NCI-H446 treated with DMSO at 0.1 percent for 48 hours (cell line): ENCODE measurements around the gene CCRL2.

Source experiments
- DNase-seq: peaks from one replicate; lab custom pipeline; 2025; lab: John Stamatoyannopoulos, UW

CCRL2 gene, protein sequence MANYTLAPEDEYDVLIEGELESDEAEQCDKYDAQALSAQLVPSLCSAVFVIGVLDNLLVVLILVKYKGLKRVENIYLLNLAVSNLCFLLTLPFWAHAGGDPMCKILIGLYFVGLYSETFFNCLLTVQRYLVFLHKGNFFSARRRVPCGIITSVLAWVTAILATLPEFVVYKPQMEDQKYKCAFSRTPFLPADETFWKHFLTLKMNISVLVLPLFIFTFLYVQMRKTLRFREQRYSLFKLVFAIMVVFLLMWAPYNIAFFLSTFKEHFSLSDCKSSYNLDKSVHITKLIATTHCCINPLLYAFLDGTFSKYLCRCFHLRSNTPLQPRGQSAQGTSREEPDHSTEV

DNA sequence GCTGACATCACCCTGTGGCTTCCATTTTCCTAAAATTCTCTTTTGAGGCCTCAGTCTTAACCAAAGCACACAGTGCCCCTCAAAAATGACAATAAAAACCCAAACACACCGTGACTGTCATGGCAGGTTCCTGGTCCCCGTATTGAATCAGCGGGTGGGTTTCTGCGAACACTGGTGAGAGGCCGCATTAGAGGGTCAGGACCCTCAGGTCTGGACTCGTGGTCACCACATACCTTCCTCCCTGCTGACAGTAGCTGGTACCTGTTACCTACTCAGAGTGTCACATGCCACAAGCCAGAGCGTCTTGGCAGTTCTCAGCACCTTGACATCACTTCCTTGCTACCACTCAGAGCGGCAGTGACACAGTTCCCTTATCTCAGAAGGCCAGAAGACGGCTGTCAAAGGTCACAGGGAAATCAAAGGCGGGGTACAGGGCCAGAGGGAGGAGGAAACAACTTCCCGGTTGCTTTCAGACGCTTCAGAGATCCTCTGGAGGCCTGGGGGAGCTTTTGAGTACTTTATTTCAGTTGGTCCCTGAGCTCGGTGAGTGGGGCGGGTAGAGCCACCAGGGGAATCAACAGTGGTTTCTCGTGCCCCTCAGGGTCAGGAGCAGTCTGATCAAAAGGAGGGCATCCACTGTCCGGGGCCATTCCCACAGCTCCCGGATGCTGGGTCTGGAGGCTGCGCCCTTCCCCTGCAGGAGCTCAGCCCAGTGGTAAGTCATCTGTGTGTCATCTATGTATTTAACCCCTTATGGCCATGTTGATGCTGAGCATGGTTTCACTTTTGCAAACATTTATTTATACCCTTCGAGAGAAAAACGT is at the start of gene CCRL2, which contains the start of gene CCR5AS:
CCRL2 (plus strand) TSS at position 472 of the 824 bp plus-strand sequence. CDS start 821 bp downstream, outside the sequence.
CCR5AS (minus strand) TSS at position 279 of the 824 bp plus-strand sequence.
- no peak for DNase-seq

DNA sequence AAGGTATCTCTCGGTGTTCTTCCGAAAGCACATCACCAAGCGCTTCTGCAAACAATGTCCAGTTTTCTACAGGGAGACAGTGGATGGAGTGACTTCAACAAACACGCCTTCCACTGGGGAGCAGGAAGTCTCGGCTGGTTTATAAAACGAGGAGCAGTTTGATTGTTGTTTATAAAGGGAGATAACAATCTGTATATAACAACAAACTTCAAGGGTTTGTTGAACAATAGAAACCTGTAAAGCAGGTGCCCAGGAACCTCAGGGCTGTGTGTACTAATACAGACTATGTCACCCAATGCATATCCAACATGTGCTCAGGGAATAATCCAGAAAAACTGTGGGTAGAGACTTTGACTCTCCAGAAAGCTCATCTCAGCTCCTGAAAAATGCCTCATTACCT is 48.6 kb upstream of the CCRL2 start:
- DNase-seq: no peak

DNA sequence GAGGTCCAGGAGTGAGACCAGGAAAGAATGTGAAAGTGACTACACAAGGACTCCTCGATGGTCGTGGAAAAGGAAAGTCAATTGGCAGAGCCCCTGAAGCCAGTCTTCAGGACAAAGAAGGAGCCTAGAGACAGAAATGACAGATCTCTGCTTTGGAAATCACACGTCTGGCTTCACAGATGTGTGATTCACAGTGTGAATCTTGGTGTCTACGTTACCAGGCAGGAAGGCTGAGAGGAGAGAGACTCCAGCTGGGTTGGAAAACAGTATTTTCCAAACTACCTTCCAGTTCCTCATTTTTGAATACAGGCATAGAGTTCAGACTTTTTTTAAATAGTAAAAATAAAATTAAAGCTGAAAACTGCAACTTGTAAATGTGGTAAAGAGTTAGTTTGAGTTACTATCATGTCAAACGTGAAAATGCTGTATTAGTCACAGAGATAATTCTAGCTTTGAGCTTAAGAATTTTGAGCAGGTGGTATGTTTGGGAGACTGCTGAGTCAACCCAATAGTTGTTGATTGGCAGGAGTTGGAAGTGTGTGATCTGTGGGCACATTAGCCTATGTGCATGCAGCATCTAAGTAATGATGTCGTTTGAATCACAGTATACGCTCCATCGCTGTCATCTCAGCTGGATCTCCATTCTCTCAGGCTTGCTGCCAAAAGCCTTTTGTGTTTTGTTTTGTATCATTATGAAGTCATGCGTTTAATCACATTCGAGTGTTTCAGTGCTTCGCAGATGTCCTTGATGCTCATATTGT is 47.1 kb upstream of the CCRL2 start:
- DNase-seq: no peak

DNA sequence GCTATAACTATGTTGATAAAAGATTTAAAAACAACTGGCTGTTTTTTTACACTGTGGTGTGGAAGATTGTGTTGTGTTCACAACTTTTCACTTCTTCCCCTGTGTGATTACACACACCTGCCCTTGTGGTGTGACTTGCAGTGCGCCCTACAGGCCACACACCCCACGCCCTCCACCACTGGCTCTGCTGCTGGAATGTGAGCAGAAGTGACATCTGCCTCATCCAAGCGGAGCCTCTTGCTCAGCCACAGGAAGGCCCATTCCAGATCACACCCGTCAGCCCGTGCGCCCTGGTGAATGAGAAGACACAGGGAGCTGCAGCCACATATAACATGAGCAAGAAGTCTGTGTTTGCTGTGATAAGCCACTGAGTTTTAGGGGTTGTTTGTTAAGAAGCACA is 46.2 kb upstream of the CCRL2 start:
- DNase-seq: no peak

DNA sequence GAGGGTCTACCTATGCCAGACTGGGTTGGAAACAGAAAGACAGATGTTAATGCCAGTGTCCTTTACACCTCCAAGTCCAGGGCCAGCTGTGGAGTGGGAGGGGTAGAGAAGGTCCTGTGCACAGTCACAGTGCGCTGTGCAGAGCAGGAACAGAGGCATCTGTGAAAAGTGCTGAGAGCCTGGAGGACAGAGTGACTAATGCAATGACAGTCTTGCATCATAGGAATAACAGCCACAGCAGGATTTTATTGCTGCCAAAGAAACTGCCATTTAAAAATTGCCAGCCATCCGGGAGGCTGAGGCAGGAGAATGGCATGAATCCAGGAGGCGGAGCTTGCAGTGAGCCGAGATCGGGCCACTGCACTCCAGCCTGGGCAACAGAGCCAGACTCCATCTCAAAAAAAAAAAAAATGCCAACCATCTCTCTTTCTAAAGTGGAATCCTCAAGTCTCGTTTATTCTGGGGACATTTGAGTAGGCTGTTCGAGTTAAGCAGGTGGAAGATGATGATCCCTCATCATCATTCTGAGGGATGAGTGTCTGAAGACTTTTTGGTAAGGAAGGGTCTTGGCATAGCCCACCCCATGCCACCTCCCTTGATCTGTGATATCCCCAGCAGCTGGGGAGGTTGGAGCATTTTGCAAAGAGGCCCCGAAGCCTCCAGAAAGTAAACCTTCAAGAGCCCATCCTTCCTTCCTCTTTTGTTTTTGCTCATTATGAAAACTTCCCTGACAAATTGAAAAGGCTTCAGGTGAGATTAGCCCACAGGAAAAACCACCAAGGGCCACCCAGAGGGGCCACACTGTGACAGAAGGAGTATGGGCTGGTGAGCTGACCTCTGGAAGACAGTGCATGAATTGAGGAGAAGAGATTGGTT is 45.4 kb upstream of the CCRL2 start:
- DNase-seq: no peak

DNA sequence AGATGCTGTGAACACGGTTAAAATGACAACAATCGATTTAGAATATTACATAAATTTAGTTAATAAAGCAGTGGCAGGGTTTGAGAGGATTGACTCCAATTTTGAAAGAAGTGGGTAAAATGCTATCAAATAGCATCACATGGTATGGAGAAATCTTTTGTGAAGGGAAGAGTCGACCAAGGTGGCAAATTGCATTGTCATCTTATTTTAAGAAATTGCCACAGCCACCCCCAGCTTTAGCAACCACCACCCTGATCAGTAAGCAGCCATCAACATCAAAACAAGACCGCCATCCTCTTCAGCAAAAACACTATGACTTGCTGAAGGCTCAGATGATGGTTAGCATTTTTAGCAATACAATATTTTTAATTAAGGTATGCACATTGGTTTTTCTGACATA is 42.0 kb upstream of the CCRL2 start:
- DNase-seq: no peak

DNA sequence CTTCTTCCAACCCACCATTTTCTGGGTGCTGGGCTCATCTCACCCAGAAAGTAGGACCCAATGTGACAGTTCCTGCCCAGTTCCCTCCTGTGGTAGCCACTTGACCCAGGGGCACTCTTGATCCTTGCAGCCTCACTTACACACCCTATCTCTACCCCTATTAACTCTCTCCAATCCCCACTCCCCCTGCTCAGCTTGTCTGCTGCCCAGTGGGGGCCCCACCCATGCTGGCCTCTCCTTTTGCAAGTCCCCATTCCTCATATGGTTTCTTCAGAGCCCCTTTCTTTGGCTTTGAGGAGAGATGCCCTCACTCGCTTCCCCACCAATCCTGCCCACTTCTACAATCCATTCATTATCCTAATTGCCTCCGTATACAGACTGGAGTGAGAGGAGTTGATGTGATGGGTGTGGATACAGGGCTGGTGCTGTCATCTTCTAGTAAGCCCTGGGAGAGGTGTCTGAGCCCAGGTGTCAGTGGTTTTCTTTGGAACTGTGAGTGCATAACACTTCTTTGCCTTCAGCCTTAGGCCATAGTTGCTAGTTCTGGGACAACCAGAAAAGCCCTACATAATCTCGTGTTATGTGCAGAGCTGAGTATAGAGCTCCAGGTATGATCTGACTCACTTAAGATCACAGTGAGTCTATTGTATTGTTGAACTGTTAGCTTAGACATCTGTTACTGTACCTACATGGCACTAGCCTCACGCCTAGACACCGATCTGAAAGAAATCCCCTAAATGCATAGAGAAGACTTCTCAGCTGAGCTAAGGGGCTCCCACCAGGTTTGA is 41.1 kb upstream of the CCRL2 start:
- DNase-seq: no peak

DNA sequence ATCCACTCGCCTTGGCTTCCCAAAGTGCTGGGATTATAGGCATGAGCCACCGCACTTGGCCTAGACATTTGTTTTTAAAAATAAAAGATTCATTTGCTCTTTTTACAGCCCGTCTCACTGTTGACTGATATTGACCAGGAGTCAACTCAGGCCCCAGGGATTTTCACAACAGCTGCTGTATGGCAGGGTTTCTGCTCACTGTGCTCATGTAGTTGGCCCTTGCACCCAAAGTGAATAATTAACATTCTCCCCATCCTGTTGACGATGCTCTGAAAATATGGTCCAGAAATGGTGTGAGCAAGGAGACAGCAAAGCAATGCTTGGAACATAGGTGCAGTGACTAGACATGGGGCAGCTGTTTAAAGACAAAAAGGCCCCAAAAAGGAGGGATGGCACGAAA is 39.2 kb upstream of the CCRL2 start:
- no peak for DNase-seq

DNA sequence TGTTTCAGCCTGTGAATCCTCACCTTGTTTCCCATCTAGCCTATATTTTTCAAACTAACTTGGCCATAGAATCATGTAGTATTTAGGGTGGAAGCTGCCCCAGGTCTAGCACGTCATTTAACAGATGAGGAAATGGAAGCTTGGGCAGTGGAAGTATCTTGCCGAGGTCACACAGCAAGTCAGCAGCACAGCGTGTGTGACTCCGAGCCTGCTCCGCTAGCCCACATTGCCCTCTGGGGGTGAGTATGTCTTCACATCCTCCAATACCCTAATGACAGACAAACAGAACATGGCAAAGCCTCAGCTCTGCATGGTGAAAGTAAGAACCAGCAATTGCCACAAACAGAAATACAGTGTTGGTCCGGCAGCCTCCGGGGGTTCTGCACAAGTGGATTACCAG is 38.5 kb upstream of the CCRL2 start:
- no peak for DNase-seq

DNA sequence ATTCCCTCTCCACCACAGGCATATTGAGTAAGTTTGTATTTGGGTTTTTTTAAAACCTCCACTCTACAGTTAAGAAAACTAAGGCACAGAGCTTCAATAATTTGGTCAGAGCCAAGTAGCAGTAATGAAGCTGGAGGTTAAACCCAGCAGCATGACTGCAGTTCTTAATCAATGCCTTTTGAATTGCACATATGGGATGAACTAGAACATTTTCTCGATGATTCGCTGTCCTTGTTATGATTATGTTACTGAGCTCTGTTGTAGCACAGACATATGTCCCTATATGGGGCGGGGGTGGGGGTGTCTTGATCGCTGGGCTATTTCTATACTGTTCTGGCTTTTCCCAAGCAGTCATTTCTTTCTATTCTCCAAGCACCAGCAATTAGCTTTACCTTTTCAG is 37.9 kb upstream of the CCRL2 start:
- DNase-seq: no peak

DNA sequence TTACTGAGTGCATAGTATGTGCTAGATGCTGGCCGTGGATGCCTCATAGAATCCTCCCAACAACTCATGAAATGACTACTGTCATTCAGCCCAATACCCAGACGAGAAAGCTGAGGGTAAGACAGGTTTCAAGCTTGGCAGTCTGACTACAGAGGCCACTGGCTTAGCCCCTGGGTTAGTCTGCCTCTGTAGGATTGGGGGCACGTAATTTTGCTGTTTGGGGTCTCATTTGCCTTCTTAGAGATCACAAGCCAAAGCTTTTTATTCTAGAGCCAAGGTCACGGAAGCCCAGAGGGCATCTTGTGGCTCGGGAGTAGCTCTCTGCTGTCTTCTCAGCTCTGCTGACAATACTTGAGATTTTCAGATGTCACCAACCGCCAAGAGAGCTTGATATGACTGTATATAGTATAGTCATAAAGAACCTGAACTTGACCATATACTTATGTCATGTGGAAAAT is 37.4 kb upstream of the CCRL2 start:
- DNase-seq: no peak

DNA sequence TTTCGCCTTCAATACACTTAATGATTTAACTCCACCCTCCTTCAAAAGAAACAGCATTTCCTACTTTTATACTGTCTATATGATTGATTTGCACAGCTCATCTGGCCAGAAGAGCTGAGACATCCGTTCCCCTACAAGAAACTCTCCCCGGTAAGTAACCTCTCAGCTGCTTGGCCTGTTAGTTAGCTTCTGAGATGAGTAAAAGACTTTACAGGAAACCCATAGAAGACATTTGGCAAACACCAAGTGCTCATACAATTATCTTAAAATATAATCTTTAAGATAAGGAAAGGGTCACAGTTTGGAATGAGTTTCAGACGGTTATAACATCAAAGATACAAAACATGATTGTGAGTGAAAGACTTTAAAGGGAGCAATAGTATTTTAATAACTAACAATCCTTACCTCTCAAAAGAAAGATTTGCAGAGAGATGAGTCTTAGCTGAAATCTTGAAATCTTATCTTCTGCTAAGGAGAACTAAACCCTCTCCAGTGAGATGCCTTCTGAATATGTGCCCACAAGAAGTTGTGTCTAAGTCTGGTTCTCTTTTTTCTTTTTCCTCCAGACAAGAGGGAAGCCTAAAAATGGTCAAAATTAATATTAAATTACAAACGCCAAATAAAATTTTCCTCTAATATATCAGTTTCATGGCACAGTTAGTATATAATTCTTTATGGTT is 36.1 kb upstream of the CCRL2 start, which contains the start of gene CCR5:
CCR5 (plus strand) TSS at position 108 of the 680 bp plus-strand sequence. CDS start 1,957 bp downstream, outside the sequence.
- DNase-seq: no peak

DNA sequence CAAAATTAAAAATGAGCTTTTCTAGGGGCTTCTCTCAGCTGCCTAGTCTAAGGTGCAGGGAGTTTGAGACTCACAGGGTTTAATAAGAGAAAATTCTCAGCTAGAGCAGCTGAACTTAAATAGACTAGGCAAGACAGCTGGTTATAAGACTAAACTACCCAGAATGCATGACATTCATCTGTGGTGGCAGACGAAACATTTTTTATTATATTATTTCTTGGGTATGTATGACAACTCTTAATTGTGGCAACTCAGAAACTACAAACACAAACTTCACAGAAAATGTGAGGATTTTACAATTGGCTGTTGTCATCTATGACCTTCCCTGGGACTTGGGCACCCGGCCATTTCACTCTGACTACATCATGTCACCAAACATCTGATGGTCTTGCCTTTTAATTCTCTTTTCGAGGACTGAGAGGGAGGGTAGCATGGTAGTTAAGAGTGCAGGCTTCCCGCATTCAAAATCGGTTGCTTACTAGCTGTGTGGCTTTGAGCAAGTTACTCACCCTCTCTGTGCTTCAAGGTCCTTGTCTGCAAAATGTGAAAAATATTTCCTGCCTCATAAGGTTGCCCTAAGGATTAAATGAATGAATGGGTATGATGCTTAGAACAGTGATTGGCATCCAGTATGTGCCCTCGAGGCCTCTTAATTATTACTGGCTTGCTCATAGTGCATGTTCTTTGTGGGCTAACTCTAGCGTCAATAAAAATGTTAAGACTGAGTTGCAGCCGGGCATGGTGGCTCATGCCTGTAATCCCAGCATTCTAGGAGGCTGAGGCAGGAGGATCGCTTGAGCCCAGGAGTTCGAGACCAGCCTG is 35.3 kb upstream of the CCRL2 start:
- DNase-seq: no peak

DNA sequence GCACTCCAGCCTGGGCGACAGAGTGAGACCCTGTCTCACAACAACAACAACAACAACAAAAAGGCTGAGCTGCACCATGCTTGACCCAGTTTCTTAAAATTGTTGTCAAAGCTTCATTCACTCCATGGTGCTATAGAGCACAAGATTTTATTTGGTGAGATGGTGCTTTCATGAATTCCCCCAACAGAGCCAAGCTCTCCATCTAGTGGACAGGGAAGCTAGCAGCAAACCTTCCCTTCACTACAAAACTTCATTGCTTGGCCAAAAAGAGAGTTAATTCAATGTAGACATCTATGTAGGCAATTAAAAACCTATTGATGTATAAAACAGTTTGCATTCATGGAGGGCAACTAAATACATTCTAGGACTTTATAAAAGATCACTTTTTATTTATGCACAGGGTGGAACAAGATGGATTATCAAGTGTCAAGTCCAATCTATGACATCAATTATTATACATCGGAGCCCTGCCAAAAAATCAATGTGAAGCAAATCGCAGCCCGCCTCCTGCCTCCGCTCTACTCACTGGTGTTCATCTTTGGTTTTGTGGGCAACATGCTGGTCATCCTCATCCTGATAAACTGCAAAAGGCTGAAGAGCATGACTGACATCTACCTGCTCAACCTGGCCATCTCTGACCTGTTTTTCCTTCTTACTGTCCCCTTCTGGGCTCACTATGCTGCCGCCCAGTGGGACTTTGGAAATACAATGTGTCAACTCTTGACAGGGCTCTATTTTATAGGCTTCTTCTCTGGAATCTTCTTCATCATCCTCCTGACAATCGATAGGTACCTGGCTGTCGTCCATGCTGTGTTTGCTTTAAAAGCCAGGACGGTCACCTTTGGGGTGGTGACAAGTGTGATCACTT is 34.3 kb upstream of the CCRL2 start:
- DNase-seq: no peak

DNA sequence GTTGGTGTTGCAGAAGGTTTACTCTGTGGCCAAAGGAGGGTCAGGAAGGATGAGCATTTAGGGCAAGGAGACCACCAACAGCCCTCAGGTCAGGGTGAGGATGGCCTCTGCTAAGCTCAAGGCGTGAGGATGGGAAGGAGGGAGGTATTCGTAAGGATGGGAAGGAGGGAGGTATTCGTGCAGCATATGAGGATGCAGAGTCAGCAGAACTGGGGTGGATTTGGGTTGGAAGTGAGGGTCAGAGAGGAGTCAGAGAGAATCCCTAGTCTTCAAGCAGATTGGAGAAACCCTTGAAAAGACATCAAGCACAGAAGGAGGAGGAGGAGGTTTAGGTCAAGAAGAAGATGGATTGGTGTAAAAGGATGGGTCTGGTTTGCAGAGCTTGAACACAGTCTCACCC is 32.3 kb upstream of the CCRL2 start:
- no peak for DNase-seq

DNA sequence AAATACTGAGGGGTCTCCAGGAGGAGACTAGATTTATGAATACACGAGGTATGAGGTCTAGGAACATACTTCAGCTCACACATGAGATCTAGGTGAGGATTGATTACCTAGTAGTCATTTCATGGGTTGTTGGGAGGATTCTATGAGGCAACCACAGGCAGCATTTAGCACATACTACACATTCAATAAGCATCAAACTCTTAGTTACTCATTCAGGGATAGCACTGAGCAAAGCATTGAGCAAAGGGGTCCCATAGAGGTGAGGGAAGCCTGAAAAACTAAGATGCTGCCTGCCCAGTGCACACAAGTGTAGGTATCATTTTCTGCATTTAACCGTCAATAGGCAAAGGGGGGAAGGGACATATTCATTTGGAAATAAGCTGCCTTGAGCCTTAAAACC is 31.8 kb upstream of the CCRL2 start:
- no peak for DNase-seq

DNA sequence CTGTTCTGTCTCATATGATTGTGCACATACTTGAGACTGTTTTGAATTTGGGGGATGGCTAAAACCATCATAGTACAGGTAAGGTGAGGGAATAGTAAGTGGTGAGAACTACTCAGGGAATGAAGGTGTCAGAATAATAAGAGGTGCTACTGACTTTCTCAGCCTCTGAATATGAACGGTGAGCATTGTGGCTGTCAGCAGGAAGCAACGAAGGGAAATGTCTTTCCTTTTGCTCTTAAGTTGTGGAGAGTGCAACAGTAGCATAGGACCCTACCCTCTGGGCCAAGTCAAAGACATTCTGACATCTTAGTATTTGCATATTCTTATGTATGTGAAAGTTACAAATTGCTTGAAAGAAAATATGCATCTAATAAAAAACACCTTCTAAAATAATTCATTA is 31.2 kb upstream of the CCRL2 start:
- no peak for DNase-seq

DNA sequence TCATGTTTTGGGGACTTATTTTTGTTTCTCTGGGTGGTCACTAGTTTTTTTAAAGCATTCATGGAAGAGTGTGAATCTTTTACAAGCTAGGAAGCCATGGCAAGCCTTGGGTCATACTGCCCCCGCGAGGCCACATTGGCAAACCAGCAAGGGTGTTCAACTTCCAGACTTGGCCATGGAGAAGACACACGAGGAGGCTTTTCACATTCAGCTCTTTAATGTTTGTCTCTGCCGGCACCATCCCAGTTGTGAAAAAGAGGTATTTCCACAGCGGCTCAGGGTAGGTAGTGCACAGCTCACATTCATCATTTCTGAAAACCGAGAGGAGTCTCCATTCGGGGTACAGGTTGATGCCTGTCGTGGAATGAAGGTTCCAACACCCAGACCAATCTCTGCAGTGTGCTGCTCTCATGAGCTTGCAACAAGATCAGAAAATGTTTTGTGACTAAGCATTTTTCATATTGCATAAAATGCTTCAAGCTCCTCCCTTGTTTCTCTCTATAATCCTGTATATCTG is 28.6 kb upstream of the CCRL2 start:
- DNase-seq: no peak
